Neutrophil (primary cell): ENCODE data around the gene USP22.

Source experiments
- H3K27ac ChIP-seq: fragments of 200-600 bp; sonication (generic); 2 replicates; pipeline ENCODE4 v1.5.1; 2016; ENCODE audit warnings: mild to moderate bottlenecking, moderate library complexity
- H3K27me3 ChIP-seq: fragments of 200-600 bp; sonication (generic); 2 replicates; pipeline ENCODE4 v1.6.0; 2016; ENCODE audit warnings: mild to moderate bottlenecking
- H3K36me3 ChIP-seq: fragments of 200-600 bp; sonication (generic); 2 replicates; pipeline ENCODE4 v1.5.1; 2017
- H3K4me1 ChIP-seq, 2 experiments: fragments of 200-600 bp in 1 of 2; sonication (generic) in 1 of 2; 1 replicate in 1 of 2; 2 replicates in 1 of 2; pipeline versions ENCODE4 v1.5.1 to v1.6.1; 2013 to 2016; ENCODE audit warnings: low read depth in 1 of 2, low read length in 1 of 2, mild to moderate bottlenecking in 1 of 2, moderate library complexity in 1 of 2; ENCODE audit not compliant: control insufficient read depth in 1 of 2, insufficient read depth in 1 of 2
- H3K4me3 ChIP-seq, 2 experiments: fragments of 200-600 bp in 1 of 2; sonication (generic) in 1 of 2; 1 replicate in 1 of 2; 2 replicates in 1 of 2; pipeline ENCODE4 v1.5.1; 2013 to 2016; ENCODE audit warnings: low read depth in 1 of 2, low read length in 1 of 2, mild to moderate bottlenecking in 1 of 2, moderate library complexity in 1 of 2
- H3K9me3 ChIP-seq: fragments of 200-600 bp; sonication (generic); 2 replicates; pipeline ENCODE4 v1.5.1; 2016
- CTCF ChIP-seq: fragments of 200-600 bp; sonication (generic); IDR thresholded peaks from 2 replicates; pipeline ENCODE4 v1.5.1; 2016; ENCODE audit warnings: antibody characterized with exemption

Gene USP22

GRCh38 chr17:20997711-20998570 is 44.9 kb downstream of the USP22 start:
- Histone ChIP-seq H3K9me3 (no peaks in the 10 kb centered on the region), H3K27ac (no peak overlapping the region), H3K4me1 (no peaks in the 10 kb centered on the region), H3K27me3 (no peaks in the 10 kb centered on the region), H3K4me3 (no peak overlapping the region), H3K36me3 (peaks cover 48% of the 10 kb centered on the region)
- TF ChIP-seq CTCF, result no peak

GRCh38 chr17:20996724-20997615 is 45.8 kb downstream of the USP22 start:
- no peak overlapping the region for H3K27ac ChIP-seq
- H3K4me3 ChIP-seq, result no peak overlapping the region
- TF ChIP-seq CTCF, result no peak
- peaks cover 38% of the 10 kb centered on the region for H3K36me3 ChIP-seq
- H3K27me3 ChIP-seq, result no peaks in the 10 kb centered on the region
- H3K4me1 ChIP-seq, result no peaks in the 10 kb centered on the region
- no peaks in the 10 kb centered on the region for H3K9me3 ChIP-seq

- no peaks in the 10 kb centered on the region for H3K9me3 ChIP-seq
- no peak for TF ChIP-seq CTCF
- no peak overlapping the region for H3K27ac ChIP-seq
- no peak overlapping the region for H3K4me3 ChIP-seq
- H3K4me1 ChIP-seq, result no peaks in the 10 kb centered on the region
- no peaks in the 10 kb centered on the region for H3K27me3 ChIP-seq
- peaks cover 29% of the 10 kb centered on the region for H3K36me3 ChIP-seq
Observed at GRCh38 chr17:20995873-20996723, 46.7 kb downstream of the USP22 start.

- no peak for TF ChIP-seq CTCF
- Histone ChIP-seq H3K27me3 (no peaks in the 10 kb centered on the region), H3K36me3 (peaks cover 23% of the 10 kb centered on the region), H3K9me3 (no peaks in the 10 kb centered on the region), H3K4me1 (no peaks in the 10 kb centered on the region), H3K4me3 (no peak overlapping the region), H3K27ac (no peak overlapping the region)
Observed at GRCh38 chr17:20995164-20995872, 47.5 kb downstream of the USP22 start.

GRCh38 chr17:20994779-20995149 is 48.0 kb downstream of the USP22 start:
- no peaks in the 10 kb centered on the region for H3K4me1 ChIP-seq
- no peaks in the 10 kb centered on the region for H3K9me3 ChIP-seq
- no peaks in the 10 kb centered on the region for H3K27me3 ChIP-seq
- H3K4me3 ChIP-seq, result no peak overlapping the region
- peaks cover 18% of the 10 kb centered on the region for H3K36me3 ChIP-seq
- no peak for TF ChIP-seq CTCF
- H3K27ac ChIP-seq, result no peak overlapping the region
